GM19455 (cell line): Measurements from ENCODE around the gene PRDM12.

Experiments
- ATAC-seq: cut with Tn5 transposase; IDR thresholded peaks from one replicate; pipeline ENCODE4 v1.9.1; 2021; ENCODE audit not compliant: unreplicated experiment

Gene PRDM12

GRCh38 chr9:130714586-130715110 is 50.3 kb downstream of the PRDM12 start:
- ATAC-seq, result no peak

- ATAC-seq, result no peak
Observed at GRCh38 chr9:130715270-130715669, 50.9 kb downstream of the PRDM12 start.

DNA sequence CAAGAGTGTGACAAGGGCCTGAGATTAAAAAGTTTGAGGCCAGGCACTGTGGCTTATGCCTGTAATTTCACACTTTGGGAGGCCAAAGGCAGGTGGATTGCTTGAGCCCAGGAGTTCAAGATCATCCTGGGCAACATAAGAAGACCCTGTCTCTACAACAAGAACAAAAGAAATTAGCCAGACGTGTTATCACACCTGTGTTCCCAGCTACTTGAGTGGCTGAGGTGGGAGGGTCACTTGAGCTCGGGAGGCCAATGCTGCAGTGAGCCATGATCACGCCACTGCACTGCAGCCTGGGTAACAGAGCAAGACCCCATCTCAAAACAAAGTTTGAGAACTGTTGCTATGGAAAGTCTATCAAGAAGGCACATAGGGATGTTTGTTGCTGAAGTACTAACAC is 54.2 kb downstream of the PRDM12 start:
- no peak for ATAC-seq

DNA sequence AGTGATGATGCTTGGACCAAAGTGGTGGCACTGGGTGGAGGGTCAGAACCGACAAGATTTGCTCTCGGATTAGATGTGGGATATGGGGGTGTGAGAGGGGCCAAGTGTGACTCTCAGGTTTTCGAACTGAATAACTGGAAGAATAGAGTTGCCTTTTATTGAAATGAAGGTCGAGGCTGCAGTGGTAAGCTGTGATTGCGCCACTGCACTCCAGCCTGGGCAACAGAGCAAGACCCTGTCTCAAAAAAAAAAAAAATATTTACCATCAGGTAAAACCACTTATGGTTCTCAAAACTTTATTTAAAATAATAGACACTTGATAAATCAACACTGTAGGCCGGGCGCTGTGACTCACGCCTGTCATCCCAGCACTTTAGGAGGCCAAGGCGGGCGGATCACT is 56.4 kb downstream of the PRDM12 start:
- no peak for ATAC-seq

GRCh38 chr9:130728721-130729120 is 64.3 kb downstream of the PRDM12 start:
- no peak for ATAC-seq

- ATAC-seq, result no peak
Observed at GRCh38 chr9:130729145-130729544, 64.8 kb downstream of the PRDM12 start.

DNA sequence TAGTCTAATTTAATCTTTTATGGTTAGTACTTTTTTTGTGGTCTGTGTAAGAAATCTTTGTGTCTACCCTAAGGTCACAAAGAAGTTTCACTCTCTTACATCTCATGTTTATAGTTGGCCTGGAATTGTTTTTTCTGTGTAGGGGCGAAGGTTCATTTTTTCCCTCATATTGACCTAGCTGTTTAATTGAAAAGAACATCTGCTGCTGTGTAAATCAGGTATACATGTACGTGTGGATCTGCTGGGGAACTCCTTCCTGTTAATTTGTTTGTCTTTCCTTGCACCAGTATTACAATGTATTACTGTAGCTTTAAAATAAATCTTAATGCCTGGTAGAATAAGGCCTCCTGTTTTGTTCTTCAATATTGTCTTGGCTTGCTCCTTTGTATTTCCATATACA is 67.0 kb downstream of the PRDM12 start:
- no peak for ATAC-seq

GRCh38 chr9:130732136-130732535 is 67.7 kb downstream of the PRDM12 start:
- ATAC-seq, result no peak
